ENCODE data around the gene FNTB. TPM values are rescaled to one million over a fixed set of nuclear protein-coding genes. Genes with fewer than 3 reads are reported as not detected.

The FNTB gene
- total and polyA plus RNA-seq, 2 donors: 6.6 to 9.5 TPM

DNA sequence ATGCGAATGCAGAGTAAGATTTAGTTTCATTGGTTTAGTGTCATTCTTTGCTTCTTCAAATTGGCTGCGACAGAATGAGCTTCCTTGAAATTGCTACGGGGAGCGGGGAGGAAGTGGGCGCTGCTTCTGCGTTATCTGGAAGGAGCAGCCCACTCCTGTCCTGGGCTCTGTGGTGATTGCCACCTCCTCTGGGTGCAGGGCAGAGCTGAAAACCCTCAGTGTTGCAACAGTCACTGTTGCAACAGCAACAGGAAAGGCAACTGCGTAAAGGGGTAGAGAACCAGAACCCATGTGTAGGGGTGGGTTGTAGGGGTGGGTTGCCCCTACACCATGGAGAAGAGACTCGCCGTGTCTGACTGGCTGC lies 57.9 kb downstream of the FNTB start:
- H3K4me1 ChIP-seq (ENCODE audit: control insufficient read depth in 2 of 2, insufficient read depth in 2 of 2, low read length in 2 of 2): peaks cover 0 to 23% of the 10 kb centered on the region in 2 donors
- 29% methylated on average over 9 of the region's 9 CpGs for WGBS
- DNase-seq (ENCODE audit: low read depth in 6 of 9, low spot score in 9 of 9): peak in 2 of 9 donors; percentile 45 to 51
- no peaks in the 10 kb centered on the region for H3K27me3 ChIP-seq (ENCODE audit: control insufficient read depth in 2 of 2, insufficient read depth in 1 of 2, low read length in 1 of 2)
- H3K36me3 ChIP-seq (ENCODE audit: control insufficient read depth in 2 of 2, insufficient read depth in 2 of 2, low read length in 1 of 2): peaks cover 32 to 36% of the 10 kb centered on the region in 2 donors
- no peaks in the 10 kb centered on the region for H3K9me3 ChIP-seq (ENCODE audit: control insufficient read depth in 2 of 2, insufficient read depth in 1 of 2, low read length in 1 of 2)
- H3K27ac ChIP-seq (ENCODE audit: low read depth in 1 of 2, low read length in 1 of 2): peak overlapping the region in 1 of 2 donors; percentile 66
- H3K4me3 ChIP-seq (ENCODE audit: low read length in 2 of 2): no peak overlapping the region

DNA sequence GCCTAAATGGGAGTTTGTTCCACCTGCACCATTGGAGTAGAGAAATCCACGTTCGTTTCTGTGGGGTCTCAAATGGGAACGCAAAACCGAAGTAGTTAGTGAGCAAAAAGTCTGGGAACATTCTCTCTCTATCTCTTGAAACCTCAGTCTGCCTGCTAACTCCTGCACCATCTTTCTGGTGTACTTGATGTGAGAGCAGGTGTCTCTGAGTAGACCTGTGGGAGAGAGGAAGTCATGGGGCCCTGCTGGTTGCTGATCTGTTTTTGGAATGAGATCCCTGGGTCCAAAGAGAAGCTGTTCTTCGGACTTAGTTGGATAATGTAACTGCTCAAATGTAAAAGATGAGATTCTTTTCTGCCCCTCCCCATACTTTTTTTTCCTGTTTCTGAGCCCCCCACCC lies 58.3 kb downstream of the FNTB start:
- 84% methylated on average over 5 of the region's 5 CpGs for WGBS
- Histone ChIP-seq H3K4me3 (ENCODE audit: low read length in 2 of 2) (no peak overlapping the region), H3K9me3 (ENCODE audit: control insufficient read depth in 2 of 2, insufficient read depth in 1 of 2, low read length in 1 of 2) (no peaks in the 10 kb centered on the region), H3K27me3 (ENCODE audit: control insufficient read depth in 2 of 2, insufficient read depth in 1 of 2, low read length in 1 of 2) (no peaks in the 10 kb centered on the region), H3K36me3 (ENCODE audit: control insufficient read depth in 2 of 2, insufficient read depth in 2 of 2, low read length in 1 of 2) (peaks cover 32 to 36% of the 10 kb centered on the region in 2 donors), H3K27ac (ENCODE audit: low read depth in 1 of 2, low read length in 1 of 2) (peak overlapping the region in 1 of 2 donors; percentile 66), H3K4me1 (ENCODE audit: control insufficient read depth in 2 of 2, insufficient read depth in 2 of 2, low read length in 2 of 2) (peaks cover 0 to 23% of the 10 kb centered on the region in 2 donors)
- DNase-seq (ENCODE audit: low read depth in 6 of 9, low spot score in 9 of 9): peak in 1 of 9 donors; percentile 34

- WGBS: 99% methylated on average over 4 of the region's 4 CpGs
These were observed 59.0 kb downstream of the FNTB start for GRCh38 chr14:65045709-65046108.

DNA sequence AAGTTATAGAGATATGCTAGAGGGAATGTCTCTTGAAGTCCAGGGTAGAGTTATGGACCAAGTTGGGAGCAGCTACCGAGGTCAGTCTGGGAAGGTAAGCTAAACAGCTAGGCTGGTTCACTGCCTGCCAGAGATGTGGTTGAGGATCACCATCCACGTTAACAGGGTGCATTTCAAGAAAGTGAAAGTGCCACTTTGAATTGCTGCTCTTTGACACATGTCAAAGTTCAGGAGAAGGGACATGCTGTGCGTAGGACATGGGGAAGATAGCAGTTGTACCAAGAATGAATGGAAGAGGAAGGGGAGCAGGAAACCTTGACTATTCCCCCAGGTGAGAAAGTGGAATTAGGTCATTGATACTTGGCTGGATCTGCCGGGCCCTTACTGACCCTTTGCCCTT lies 66.1 kb downstream of the FNTB start:
- WGBS: 92% methylated on average over 4 of the region's 4 CpGs
- Histone ChIP-seq H3K4me3 (ENCODE audit: low read length in 2 of 2) (no peak overlapping the region), H3K27me3 (ENCODE audit: control insufficient read depth in 2 of 2, insufficient read depth in 1 of 2, low read length in 1 of 2) (no peaks in the 10 kb centered on the region), H3K27ac (ENCODE audit: low read depth in 1 of 2, low read length in 1 of 2) (no peak overlapping the region), H3K9me3 (ENCODE audit: control insufficient read depth in 2 of 2, insufficient read depth in 1 of 2, low read length in 1 of 2) (no peaks in the 10 kb centered on the region), H3K36me3 (ENCODE audit: control insufficient read depth in 2 of 2, insufficient read depth in 2 of 2, low read length in 1 of 2) (peaks cover 21 to 29% of the 10 kb centered on the region in 2 donors), H3K4me1 (ENCODE audit: control insufficient read depth in 2 of 2, insufficient read depth in 2 of 2, low read length in 2 of 2) (no peaks in the 10 kb centered on the region)
- DNase-seq (ENCODE audit: low read depth in 6 of 9, low spot score in 9 of 9): no peak

More at GRCh38 chr14:65045709-65046108, 59.0 kb downstream of the FNTB start:
- H3K36me3 ChIP-seq (ENCODE audit: control insufficient read depth in 2 of 2, insufficient read depth in 2 of 2, low read length in 1 of 2): peaks cover 32 to 36% of the 10 kb centered on the region in 2 donors
- H3K4me3 ChIP-seq (ENCODE audit: low read length in 2 of 2): no peak overlapping the region
- no peaks in the 10 kb centered on the region for H3K9me3 ChIP-seq (ENCODE audit: control insufficient read depth in 2 of 2, insufficient read depth in 1 of 2, low read length in 1 of 2)
- H3K27me3 ChIP-seq (ENCODE audit: control insufficient read depth in 2 of 2, insufficient read depth in 1 of 2, low read length in 1 of 2): no peaks in the 10 kb centered on the region
- H3K27ac ChIP-seq (ENCODE audit: low read depth in 1 of 2, low read length in 1 of 2): no peak overlapping the region
- peaks cover 0 to 23% of the 10 kb centered on the region in 2 donors for H3K4me1 ChIP-seq (ENCODE audit: control insufficient read depth in 2 of 2, insufficient read depth in 2 of 2, low read length in 2 of 2)
- DNase-seq (ENCODE audit: low read depth in 6 of 9, low spot score in 9 of 9): no peak

DNA sequence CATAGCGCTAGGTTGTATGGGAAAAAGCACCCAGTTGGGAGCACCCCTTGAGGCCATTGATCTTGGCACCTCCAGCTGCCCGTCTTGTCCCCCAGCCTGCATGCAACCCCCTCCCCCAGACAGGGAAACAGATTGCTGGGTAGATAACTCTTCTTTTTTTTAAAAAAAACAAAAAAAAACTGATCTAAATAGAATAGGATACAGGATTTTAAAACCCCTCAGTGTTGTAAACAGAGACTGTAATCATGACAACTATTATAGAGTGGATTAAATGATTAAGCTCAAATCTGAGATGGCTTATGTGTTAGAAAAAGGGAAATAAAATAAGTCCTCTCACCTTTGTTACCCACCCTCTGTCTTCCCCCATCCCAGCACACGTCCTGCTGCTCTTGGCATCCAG lies 66.8 kb downstream of the FNTB start:
- no peaks in the 10 kb centered on the region for H3K27me3 ChIP-seq (ENCODE audit: control insufficient read depth in 2 of 2, insufficient read depth in 1 of 2, low read length in 1 of 2)
- WGBS: 93% methylated on average over 3 of the region's 3 CpGs
- H3K9me3 ChIP-seq (ENCODE audit: control insufficient read depth in 2 of 2, insufficient read depth in 1 of 2, low read length in 1 of 2): no peaks in the 10 kb centered on the region
- no peak for DNase-seq (ENCODE audit: low read depth in 6 of 9, low spot score in 9 of 9)
- no peak overlapping the region for H3K4me3 ChIP-seq (ENCODE audit: low read length in 2 of 2)
- peaks cover 21 to 28% of the 10 kb centered on the region in 2 donors for H3K36me3 ChIP-seq (ENCODE audit: control insufficient read depth in 2 of 2, insufficient read depth in 2 of 2, low read length in 1 of 2)
- H3K4me1 ChIP-seq (ENCODE audit: control insufficient read depth in 2 of 2, insufficient read depth in 2 of 2, low read length in 2 of 2): no peaks in the 10 kb centered on the region
- no peak overlapping the region for H3K27ac ChIP-seq (ENCODE audit: low read depth in 1 of 2, low read length in 1 of 2)

GRCh38 chr14:65054471-65055085 lies 67.9 kb downstream of the FNTB start:
- WGBS: 87% methylated on average over 23 of the region's 23 CpGs
- Histone ChIP-seq H3K9me3 (ENCODE audit: control insufficient read depth in 2 of 2, insufficient read depth in 1 of 2, low read length in 1 of 2) (no peaks in the 10 kb centered on the region), H3K36me3 (ENCODE audit: control insufficient read depth in 2 of 2, insufficient read depth in 2 of 2, low read length in 1 of 2) (peaks cover 23 to 25% of the 10 kb centered on the region in 2 donors), H3K27ac (ENCODE audit: low read depth in 1 of 2, low read length in 1 of 2) (peak overlapping the region in 1 of 2 donors; percentile 42), H3K27me3 (ENCODE audit: control insufficient read depth in 2 of 2, insufficient read depth in 1 of 2, low read length in 1 of 2) (no peaks in the 10 kb centered on the region), H3K4me3 (ENCODE audit: low read length in 2 of 2) (no peak overlapping the region), H3K4me1 (ENCODE audit: control insufficient read depth in 2 of 2, insufficient read depth in 2 of 2, low read length in 2 of 2) (no peaks in the 10 kb centered on the region)
- DNase-seq (ENCODE audit: low read depth in 6 of 9, low spot score in 9 of 9): no peak

DNA sequence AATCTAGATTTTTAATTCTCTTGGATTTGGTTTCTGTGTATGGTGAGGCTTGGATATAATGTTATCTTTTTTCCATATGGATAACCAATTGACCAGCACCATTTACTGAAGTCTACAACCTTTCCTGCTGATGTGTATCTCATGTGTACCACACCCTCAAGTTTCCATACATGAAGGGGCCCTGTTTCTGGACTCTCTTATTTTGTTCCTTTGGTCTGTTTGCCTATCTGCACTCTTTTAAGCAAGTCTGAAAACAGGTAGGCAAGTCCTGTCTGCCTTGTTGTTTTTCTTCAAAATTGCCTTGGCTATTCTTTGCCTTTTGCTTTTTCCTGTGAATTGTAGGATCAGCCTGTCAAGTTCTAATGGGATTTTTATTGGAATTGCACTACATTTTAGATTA lies 71.0 kb downstream of the FNTB start:
- DNase-seq (ENCODE audit: low read depth in 6 of 9, low spot score in 9 of 9): no peak
- peaks cover 42% of the 10 kb centered on the region in 2 donors for H3K36me3 ChIP-seq (ENCODE audit: control insufficient read depth in 2 of 2, insufficient read depth in 2 of 2, low read length in 1 of 2)
- no peak overlapping the region for H3K4me3 ChIP-seq (ENCODE audit: low read length in 2 of 2)
- H3K27me3 ChIP-seq (ENCODE audit: control insufficient read depth in 2 of 2, insufficient read depth in 1 of 2, low read length in 1 of 2): no peaks in the 10 kb centered on the region
- no peaks in the 10 kb centered on the region for H3K4me1 ChIP-seq (ENCODE audit: control insufficient read depth in 2 of 2, insufficient read depth in 2 of 2, low read length in 2 of 2)
- no peak overlapping the region for H3K27ac ChIP-seq (ENCODE audit: low read depth in 1 of 2, low read length in 1 of 2)
- H3K9me3 ChIP-seq (ENCODE audit: control insufficient read depth in 2 of 2, insufficient read depth in 1 of 2, low read length in 1 of 2): no peaks in the 10 kb centered on the region

DNA sequence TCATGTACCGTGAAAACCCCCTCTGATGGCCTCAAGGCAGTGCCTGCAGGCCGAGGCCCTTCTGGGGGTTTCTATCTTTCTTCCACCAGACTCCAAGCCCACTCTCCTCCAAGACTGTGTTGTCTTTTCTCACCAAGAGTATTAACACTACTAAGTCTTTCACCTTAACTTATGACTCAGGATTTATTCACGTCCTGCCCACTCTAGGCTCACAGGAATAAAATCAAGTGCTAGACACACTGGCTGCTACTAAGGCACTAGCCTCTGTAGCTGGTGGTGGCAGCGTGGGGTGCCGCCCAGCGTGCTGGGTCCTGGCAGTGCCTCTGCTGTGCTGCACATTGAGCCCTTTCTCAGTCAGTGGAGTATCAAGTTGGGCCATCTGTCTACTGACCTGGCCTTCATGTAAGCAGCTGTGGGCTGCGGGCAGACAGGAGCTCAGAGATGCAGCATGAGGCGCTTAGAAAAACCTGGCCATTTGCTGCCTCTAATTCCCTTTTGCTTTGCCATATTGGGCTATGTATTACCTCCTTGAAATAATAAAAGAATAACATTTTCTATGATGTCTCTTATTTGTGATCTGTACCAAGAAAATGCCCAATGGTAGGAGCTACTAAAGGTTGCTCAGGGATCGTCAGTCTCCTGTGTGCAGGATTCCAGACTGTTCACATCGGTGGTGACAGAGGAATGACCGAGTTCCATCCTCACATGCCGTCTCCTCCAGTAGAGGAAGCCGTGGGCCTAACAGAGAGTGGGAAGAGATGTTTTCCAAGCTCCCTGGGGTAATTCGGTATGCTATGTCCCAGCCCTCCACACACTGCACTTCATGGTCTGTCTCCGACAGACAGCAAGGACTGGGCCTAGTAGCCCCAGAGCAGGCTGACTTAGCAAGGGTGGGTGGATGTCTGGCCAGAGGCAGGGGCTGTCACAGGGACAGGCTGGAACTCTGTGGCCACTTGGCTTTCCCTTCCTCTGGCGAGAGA lies 75.7 kb downstream of the FNTB start:
- H3K4me1 ChIP-seq (ENCODE audit: control insufficient read depth in 2 of 2, insufficient read depth in 2 of 2, low read length in 2 of 2): no peaks in the 10 kb centered on the region
- no peak overlapping the region for H3K27ac ChIP-seq (ENCODE audit: low read depth in 1 of 2, low read length in 1 of 2)
- WGBS: 98% methylated on average over 16 of the region's 16 CpGs
- no peaks in the 10 kb centered on the region for H3K9me3 ChIP-seq (ENCODE audit: control insufficient read depth in 2 of 2, insufficient read depth in 1 of 2, low read length in 1 of 2)
- no peaks in the 10 kb centered on the region for H3K27me3 ChIP-seq (ENCODE audit: control insufficient read depth in 2 of 2, insufficient read depth in 1 of 2, low read length in 1 of 2)
- H3K36me3 ChIP-seq (ENCODE audit: control insufficient read depth in 2 of 2, insufficient read depth in 2 of 2, low read length in 1 of 2): peaks cover 40 to 59% of the 10 kb centered on the region in 2 donors
- no peak overlapping the region for H3K4me3 ChIP-seq (ENCODE audit: low read length in 2 of 2)
- DNase-seq (ENCODE audit: low read depth in 6 of 9, low spot score in 9 of 9): no peak

DNA sequence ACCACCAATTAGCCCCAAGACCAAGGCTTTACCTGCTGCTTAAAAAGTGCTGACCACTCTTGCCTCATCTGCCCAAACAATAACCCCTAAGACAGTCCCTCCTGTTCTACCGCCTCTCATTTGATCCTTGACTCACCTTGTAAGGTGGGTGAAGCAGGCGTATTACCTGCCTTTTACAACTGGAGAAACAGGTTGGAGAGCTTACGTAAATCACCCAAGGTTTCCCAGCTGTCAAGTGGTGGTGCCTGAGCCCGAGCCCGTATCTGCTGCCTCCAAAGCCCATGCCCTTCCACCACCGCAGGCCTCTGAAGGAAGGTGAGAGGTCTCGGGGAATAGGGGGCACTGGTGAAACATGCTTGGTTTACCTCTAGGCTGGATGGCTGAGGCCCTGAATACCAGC lies 79.0 kb downstream of the FNTB start:
- no peaks in the 10 kb centered on the region for H3K4me1 ChIP-seq (ENCODE audit: control insufficient read depth in 2 of 2, insufficient read depth in 2 of 2, low read length in 2 of 2)
- H3K27ac ChIP-seq (ENCODE audit: low read depth in 1 of 2, low read length in 1 of 2): no peak overlapping the region
- 96% methylated on average over 7 of the region's 7 CpGs for WGBS
- H3K36me3 ChIP-seq (ENCODE audit: control insufficient read depth in 2 of 2, insufficient read depth in 2 of 2, low read length in 1 of 2): peaks cover 55 to 71% of the 10 kb centered on the region in 2 donors
- no peak for DNase-seq (ENCODE audit: low read depth in 6 of 9, low spot score in 9 of 9)
- no peaks in the 10 kb centered on the region for H3K9me3 ChIP-seq (ENCODE audit: control insufficient read depth in 2 of 2, insufficient read depth in 1 of 2, low read length in 1 of 2)
- no peak overlapping the region for H3K4me3 ChIP-seq (ENCODE audit: low read length in 2 of 2)
- H3K27me3 ChIP-seq (ENCODE audit: control insufficient read depth in 2 of 2, insufficient read depth in 1 of 2, low read length in 1 of 2): no peaks in the 10 kb centered on the region

Measured in thymus (tissue), 11 donors.